H4 (cell line): ENCODE measurements around the gene VAC14. TPM values are rescaled to one million over a fixed set of nuclear protein-coding genes. Genes with fewer than 3 reads are reported as not detected.

ENCODE experiments used
- DNase-seq: peaks from one replicate; pipeline ENCODE4 v3.0.0-alpha.2; 2015; ENCODE audit warnings: low spot score
- total RNA-seq: library from RNA; depleted of rRNA; stranded (reverse); fragments of >200 nt; shearing (Covaris generic); gene quantifications from 2 replicates; pipeline ENCODE4 v1.2.3, GENCODE V29; 2014

The VAC14 gene
- total RNA-seq, 1 experiment from 2014 or later: 25.5 TPM

- no peak for DNase-seq
These were observed 92.4 kb downstream of the VAC14 start for GRCh38 chr16:70708366-70709246.

GRCh38 chr16:70706948-70707465 lies 94.0 kb downstream of the VAC14 start:
- peak; percentile 80 for DNase-seq

DNA sequence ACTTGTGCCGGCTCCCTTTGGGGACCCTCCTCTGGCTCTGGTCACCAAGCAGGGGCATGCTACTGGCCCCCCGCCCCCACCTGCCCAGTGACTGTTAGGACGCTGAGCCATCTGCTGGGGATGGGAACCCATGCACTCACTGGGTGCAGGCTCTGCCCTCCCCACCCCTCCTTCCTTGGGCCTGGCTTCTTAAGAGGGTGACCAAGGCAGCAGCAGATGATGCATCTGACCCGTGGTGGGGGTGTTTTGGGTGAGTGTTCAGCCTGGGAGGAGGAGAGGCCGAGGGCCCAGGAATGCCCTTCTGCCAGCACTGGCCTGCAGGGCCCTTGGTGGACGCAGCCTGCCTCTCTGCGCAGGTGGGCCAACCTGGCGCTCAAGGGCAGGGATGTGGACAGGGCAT lies 95.9 kb downstream of the VAC14 start:
- DNase-seq: no peak

GRCh38 chr16:70704586-70704985 lies 96.4 kb downstream of the VAC14 start:
- no peak for DNase-seq

GRCh38 chr16:70703835-70704381 lies 97.0 kb downstream of the VAC14 start:
- DNase-seq: no peak

GRCh38 chr16:70703041-70703834 lies 97.7 kb downstream of the VAC14 start:
- DNase-seq: peak; percentile 83

DNA sequence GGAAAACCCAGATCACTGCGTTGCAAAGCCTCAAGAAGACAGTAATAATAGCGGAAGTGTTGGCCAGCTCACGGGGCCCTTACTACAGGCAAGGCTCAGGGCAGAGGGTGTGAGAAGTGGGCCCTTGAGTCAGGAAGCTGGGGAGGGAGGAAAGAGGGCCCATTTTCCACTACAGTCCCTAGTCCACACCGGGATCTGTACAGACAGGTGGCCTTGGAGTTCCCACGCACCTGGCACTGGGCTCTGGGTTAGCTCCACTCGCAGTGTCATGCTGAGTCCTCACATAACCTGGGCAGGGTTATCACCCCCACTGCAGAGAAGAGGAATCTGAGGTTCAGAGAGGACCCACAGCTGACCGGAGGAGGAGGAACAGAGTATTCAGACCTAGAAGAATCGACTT lies 98.3 kb downstream of the VAC14 start:
- DNase-seq: no peak

DNA sequence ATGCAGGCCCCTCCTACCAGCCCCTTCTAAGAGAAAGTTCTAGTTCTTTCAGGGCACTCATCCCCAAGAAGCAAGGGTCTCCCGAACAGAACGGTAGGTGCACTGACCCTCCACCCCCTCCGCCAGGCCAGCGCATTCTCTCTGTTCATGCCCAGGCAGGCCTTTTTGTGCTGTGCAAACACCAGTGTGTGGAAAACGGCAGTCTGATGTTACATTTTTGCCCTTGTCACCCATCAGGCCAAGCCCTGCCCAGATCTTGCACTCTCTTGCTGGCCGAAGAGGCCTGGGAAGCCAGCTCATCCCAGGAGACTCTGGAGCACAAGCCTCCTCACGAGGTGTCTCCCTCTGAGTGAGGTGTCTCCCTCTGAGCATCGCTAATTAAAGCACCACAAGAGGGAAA lies 99.0 kb downstream of the VAC14 start:
- no peak for DNase-seq

DNA sequence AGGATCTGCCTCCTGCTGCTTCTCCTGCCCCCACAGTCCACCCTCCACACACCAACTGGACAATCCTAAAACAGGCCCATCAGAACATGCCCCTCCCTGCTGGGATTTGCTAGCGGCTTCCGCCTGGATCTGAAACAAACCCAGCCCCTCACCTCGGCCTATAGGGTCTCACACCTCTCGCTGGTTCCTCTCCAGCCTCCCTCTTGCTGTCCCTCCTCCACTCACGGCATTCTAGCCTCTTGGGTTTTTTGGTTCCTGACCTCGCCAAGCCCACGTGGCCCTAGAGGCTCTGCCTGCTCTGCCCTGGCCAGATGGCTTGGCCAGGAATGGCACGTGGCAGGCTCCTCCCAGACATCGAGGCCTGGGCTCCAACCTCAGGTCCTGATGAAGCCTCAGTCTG lies 99.4 kb downstream of the VAC14 start:
- DNase-seq: no peak

- no peak for DNase-seq
These were observed 99.9 kb downstream of the VAC14 start for GRCh38 chr16:70701036-70701435.

DNA sequence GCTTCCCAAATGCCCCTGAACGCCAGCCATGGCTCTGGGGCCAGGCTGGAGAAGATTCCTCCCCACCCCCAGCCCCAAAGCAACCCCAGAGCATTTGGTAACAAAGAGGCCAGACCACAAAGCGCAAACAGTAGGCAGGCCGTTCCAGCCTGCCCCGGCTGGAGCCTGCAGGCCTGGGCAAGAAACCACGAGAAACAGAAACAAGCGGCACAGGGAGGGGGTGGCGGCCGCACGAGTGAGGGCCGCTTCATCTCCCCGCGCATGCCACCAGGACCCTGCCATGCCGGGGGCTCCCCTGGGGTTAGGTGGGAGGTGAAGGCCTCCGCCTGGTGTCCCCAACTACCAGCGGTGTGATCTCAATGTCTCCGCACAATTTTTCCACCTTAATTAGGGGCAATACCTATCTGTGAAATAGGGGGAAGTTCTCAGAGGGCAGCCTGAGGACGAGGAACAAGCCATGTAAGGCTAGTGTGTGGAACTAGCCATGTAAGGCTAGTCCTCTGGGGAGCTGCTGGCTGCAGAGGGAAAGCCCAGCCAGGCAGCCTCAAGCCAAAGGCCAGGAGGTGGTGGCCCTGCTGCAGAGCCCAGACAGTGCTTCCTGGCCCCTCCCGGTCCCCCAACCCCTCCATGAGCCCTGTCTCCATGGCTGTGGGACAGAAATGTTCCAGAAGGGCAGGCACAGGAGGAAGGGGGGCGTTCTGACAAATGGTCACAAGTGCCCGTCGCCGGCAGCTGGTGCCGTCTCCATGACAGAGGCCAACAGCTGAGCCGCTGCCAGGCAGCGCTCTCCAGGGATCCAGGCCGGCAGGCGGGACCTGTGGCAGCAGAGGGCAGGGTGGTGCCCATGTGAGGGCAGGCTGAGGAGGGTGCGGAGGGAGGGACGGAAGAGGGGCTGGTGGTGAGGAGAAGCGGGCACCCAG lies 100.6 kb downstream of the VAC14 start:
- no peak for DNase-seq

DNA sequence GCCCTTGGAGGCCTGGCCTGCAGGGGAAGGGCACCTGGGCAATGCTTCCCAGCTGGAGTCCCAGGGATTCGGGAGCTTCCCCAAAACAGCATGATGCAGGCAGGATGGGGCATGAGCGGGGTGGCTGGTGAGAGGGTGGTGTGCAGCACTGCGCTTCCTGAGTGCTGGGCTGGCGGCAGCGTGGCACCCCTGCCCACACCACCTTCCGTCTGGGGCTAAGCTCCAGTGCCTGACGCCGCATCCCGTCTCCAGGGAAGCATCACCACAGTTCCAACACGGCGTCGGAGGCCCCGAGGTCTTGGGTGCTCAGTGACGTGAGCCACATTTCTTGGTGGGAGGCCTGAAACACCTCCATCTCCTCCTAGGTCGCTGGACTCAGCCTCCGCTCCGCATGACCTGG lies 101.3 kb downstream of the VAC14 start:
- DNase-seq: no peak

DNA sequence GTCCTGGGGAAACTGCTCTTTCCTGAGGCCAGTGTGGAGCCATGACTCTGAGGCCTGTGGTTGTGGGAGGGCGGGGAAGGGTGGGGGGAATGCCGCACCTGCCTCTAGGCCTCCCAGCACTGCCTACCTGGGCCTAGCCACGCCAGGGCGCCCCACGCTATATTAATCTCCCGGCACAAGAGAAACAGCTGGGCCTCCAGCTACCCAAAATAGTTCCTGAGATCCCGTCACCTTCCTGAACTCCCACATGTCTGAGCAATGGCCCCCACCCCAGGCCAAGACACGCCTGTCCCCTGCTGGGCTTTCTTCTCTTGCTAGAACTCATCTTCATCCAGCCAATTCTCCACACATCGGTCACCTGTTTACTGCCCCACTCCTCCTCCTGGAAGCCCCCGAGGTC lies 102.1 kb downstream of the VAC14 start:
- DNase-seq: no peak

GRCh38 chr16:70697594-70698170 lies 103.3 kb downstream of the VAC14 start:
- DNase-seq: peak; percentile 31

DNA sequence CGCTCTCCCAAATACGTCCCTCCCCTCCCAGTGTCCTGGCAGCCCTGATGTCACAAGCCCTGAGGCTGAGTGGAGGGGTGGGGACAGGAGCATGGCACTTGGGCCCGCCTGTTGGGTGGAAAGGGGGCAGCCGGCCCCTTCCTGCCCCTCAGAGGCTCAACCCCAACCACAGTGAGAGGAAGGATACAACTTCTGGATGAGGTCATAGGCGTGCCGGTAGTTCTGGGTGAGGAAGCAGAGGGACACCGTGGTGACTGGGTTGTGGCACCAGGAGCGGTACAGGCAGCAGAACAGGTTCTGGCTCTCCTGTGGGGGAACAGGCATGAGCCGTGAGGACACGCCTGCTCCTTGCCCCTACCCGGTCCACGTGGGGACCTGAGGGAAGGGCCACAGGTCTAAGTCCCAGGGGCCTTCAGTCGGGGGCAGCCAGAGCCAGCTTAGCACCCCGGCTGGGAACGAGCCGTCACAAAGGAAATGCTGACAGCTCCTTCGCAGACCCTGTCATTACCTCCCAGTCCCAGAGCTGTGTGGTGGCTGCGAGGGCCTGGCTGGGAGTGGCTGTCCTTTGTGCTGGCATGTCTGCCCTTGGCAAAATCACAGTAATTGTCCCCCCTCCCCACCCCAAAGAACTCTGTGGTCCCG lies 103.9 kb downstream of the VAC14 start:
- DNase-seq: peak; percentile 65

DNA sequence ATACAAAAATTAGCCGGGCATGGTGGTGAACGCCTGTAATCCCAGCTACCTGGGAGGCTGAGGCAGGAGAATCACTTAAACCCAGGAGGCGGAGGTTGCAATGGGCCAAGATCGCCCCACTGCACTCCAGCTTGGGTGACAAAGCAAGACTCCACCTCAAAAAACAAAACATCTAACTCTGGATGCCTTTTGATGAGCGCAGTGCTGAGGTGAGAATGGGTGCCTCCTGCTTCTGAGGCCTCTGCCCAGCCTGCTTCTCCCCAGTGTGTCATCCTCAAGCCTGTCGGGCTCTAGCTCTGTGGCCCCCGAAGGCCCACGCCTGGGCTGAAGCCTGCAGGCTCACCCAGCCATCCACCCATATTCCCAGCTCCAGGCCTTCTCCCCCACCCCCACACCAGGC lies 104.6 kb downstream of the VAC14 start:
- DNase-seq: no peak

DNA sequence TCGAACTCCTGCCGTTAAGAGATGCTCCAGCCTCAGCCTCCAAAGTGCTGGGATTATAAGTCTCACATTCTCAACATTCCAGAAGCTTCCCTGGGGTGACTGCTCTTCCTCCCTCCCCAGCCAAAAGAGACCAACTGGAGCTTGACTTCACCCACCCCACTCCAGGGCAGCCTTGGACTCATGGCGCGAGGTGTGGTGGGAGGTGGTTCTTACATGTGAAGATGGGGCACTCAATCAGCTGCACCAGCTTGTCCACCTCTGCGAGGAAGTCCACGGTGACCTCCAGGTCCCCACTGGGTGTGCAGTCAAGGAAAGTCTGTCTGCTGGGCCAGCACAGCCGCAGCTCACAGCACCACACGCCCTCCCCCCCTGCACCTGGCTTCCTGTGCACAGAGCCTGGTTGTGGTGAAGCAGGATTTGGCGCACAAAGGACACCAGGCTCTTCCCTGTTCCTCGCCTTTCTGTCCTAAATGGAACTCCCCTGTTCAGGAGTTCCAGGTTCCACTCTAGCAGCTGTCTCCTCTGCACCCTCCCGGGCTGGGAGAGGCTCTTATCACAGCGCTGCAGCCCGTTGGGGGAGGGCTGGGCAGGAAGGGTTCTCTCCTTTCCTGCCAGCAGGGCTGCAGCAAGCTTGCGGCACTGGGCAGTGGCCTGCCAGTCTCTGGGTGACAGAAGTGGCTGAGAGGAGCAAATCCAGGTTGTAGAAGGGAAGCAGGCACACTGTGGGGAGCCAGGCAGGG lies 105.5 kb downstream of the VAC14 start:
- DNase-seq: peak; percentile 44

DNA sequence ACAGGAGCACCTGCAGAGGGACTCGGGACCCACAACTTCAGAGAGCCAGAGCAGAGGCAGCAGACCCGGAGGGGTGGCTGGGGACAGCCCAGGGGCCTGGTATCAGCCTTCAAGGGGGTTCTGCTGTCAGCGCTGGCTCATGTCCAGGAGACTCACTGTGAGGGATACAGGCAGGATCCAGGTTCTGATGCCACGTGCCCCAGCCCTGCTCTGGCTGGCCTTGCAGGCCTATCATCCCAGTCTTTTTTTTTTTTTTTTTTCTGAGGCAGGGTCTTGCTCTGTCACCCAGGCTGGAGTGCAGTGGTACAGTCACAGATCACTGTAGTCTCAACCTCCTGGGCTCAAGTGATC lies 106.1 kb downstream of the VAC14 start:
- DNase-seq: no peak

DNA sequence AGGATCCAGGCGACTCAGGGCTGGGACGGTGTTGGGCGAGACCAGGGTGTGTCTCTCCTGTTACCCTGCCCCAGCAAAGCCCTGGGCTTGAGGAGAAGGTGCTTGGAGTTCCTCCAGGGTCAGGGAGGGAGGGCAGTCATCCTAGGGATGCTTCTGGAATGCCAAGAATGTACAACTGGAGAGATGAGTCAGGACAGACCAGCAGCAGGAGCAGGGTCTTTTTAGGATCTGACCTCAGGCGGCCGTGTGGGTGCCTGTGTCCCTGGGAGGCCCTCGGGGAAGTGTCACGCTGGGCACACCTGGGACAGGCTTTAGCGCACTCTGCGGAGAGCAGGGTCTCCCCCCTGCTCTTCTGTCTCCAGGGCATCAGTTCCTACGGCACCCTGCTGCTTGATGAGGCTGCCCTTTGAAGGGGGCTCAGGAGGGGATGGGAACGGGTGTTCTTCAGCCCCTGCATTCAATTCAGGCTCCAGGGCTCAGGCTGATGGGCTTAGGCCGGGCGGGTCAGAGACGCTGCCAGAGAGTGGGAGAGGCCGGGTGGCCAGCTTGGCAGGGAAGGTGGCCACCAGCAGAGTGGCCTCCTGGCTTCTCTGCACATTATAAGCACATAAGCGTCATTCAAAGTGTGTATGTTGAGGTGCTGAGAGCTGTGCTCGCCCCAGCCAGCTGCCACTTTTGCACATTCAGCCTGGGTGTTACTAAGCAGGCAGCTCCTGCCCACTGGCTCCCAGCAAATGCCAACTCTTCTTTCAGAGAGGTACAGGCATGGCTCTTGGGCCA lies 106.7 kb downstream of the VAC14 start:
- DNase-seq: peak; percentile 48
